HG03457 (cell line): Measurements from ENCODE around the gene EPHA6.
"Not testable (repeated sequence)": the region's sequence is repeated elsewhere in the genome, so short reads cannot be mapped to it uniquely, and the experiment has no call there.

Experiments
- ATAC-seq: cut with Tn5 transposase; IDR thresholded peaks from one replicate; pipeline ENCODE4 v1.9.1; 2021; ENCODE audit warnings: moderate number of reproducible peaks; ENCODE audit not compliant: unreplicated experiment

Gene EPHA6

GRCh38 chr3:97575742-97576141, 761.3 kb downstream of the EPHA6 start:
- ATAC-seq, result no peak

- ATAC-seq, result no peak
Observed at GRCh38 chr3:97576221-97576620, 761.8 kb downstream of the EPHA6 start.

GRCh38 chr3:97579365-97579764, 765.0 kb downstream of the EPHA6 start:
- ATAC-seq, result no peak

GRCh38 chr3:97610626-97611025, 796.2 kb downstream of the EPHA6 start:
- no peak for ATAC-seq

GRCh38 chr3:97612632-97613031, 798.2 kb downstream of the EPHA6 start:
- ATAC-seq, result no peak

- ATAC-seq, result no peak
Observed at GRCh38 chr3:97613139-97613538, 798.7 kb downstream of the EPHA6 start.

GRCh38 chr3:97620514-97620913, 806.1 kb downstream of the EPHA6 start:
- ATAC-seq, result not testable (repeated sequence)

- no peak for ATAC-seq
Observed at GRCh38 chr3:97636465-97636864, 822.1 kb downstream of the EPHA6 start.

GRCh38 chr3:97646932-97647331, 832.5 kb downstream of the EPHA6 start:
- no peak for ATAC-seq

GRCh38 chr3:97647441-97647982, 833.1 kb downstream of the EPHA6 start:
- no peak for ATAC-seq

- no peak for ATAC-seq
Observed at GRCh38 chr3:97655971-97656370, 841.6 kb downstream of the EPHA6 start.

GRCh38 chr3:97656638-97657037, 842.2 kb downstream of the EPHA6 start:
- ATAC-seq, result no peak

GRCh38 chr3:97658668-97659285, 844.4 kb downstream of the EPHA6 start:
- ATAC-seq, result no peak

GRCh38 chr3:97662264-97662663, 847.9 kb downstream of the EPHA6 start:
- no peak for ATAC-seq

- no peak for ATAC-seq
Observed at GRCh38 chr3:97662762-97663161, 848.4 kb downstream of the EPHA6 start.

GRCh38 chr3:97665896-97666295, 851.5 kb downstream of the EPHA6 start:
- no peak for ATAC-seq

GRCh38 chr3:97670952-97671351, 856.6 kb downstream of the EPHA6 start:
- ATAC-seq, result no peak

- ATAC-seq, result no peak
Observed at GRCh38 chr3:97673357-97673997, 859.1 kb downstream of the EPHA6 start.

GRCh38 chr3:97674461-97674860, 860.1 kb downstream of the EPHA6 start:
- ATAC-seq, result no peak

- no peak for ATAC-seq
Observed at GRCh38 chr3:97680210-97680609, 865.8 kb downstream of the EPHA6 start.

- no peak for ATAC-seq
Observed at GRCh38 chr3:97680696-97681095, 866.3 kb downstream of the EPHA6 start.

GRCh38 chr3:97684490-97684889, 870.1 kb downstream of the EPHA6 start:
- ATAC-seq, result no peak

- ATAC-seq, result no peak
Observed at GRCh38 chr3:97686258-97686657, 871.9 kb downstream of the EPHA6 start.
